ENCODE data around the gene HAAO. TPM values are rescaled to one million over a fixed set of nuclear protein-coding genes. Genes with fewer than 3 reads are reported as not detected.

HAAO gene
- total RNA-seq, 1 experiment from 2014 or later: 0.74 TPM

DNA sequence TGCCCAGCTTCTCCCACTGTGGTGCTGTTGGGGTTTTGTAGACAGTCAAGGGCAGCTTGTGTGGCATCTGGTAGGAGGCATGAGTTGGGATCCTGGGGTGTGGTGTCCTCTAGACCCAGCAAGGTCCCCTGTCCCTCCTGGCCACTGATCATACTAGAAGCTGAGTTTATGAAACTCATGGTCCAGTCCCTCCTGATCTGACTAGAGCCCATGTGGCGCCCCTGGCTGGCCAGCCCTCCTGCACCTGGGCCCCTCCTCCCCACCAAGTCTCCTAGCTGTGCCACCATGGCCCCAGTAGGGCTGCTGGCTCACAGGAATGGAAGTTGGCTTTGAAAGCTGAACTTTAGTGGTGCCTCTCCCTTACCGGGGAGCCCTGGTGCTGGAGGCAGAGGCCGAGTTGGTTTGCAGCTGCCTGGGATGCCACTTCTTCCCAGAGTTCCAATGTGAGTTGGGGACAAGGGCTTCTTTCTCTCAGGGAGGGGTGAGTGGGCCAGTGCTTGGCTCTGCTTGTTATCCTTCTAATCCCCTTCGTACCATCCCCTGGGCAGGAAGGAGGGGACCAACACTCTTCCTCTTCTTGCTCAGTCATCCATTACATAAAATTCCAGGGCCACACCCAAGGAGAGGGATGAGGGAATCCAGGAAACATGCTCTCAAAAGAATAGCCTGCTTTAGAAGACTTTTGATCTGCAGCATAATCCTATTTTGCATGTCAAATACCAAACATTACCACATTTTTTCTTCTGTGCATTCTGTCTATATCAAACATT, 37.5 kb upstream of the HAAO start:
- POLR2A ChIA-PET: no interaction called here
- no peak for DNase-seq (ENCODE audit: low read depth, low spot score)

DNA sequence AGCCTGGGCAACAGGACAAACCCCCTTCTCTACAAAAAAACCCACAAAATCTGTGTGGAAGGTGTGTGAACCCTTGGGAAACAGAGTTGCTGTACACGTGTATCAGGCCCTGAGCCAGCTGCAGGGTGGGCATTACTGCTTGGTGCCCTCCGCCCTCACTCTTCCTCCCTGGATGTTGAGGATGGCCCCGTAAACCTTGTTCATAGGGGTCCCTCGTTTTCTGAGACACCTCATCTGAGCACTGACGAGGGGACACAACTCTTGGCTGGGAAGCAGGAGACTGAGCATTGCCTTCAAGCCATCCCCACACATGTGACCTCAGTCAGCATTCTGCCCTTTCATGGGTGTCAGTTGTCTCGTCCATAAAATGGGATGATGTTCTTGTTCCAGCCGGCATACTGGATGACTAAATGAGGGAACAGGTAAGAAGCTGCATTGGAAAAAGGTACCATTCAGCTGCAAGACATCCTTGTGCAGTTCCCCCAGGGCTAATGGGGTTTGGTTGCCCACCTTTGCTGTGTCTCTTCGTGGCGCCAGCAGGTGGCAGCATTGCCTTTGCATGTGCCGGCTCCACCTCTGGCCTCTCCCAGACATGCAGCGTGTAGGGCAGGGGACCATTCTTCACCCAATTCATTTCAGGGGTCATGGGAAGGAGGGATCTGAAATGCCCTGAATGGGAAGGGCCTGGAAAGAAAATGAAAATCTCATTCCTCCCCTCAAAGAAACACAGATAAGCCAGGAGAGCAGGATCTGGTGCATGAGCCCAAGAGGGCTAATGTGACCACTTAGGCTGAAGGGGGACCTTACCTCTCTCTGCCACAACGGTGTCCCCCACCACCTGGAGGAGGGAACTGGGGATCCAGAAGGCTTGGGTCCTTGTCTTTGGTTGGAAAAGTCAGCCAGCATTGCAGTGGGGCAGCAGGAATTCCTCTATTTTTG, 36.4 kb upstream of the HAAO start:
- Histone ChIP-seq H3K27me3 (ENCODE audit: control insufficient read depth, insufficient read depth, low read length) (no peaks in the 10 kb centered on the region), H3K4me3 (ENCODE audit: low read depth in 2 of 2, low read length in 2 of 2) (no peak overlapping the region), H3K36me3 (ENCODE audit: control insufficient read depth, insufficient read depth, low read length) (no peaks in the 10 kb centered on the region), H3K9me3 (ENCODE audit: control insufficient read depth, insufficient read depth, low read depth, low read length) (no peaks in the 10 kb centered on the region), H3K4me1 (ENCODE audit: control insufficient read depth, insufficient read depth, low read length) (peaks cover 4% of the 10 kb centered on the region), H3K27ac (ENCODE audit: low read length) (no peak overlapping the region)
- ATAC-seq (peak; percentile 91), DNase-seq (ENCODE audit: low read depth, low spot score) (no peak)
- ChIA-PET CTCF (interaction anchor here (0.6 kb wide), 1 partner anchor 237 kb away, joined by 3 read pairs; no protein-coding TSS in a partner anchor), POLR2A (no interaction called here)
- no TSS peak for BruUV-seq (replicated peaks)
- in situ Hi-C loops (cut with HindIII; ENCODE audit: low pct_unique_long_range_greater_than_20kb, low sequenced_read_pairs) (no loop called here), intact Hi-C loops (cut with micrococcal nuclease; ENCODE audit: unreplicated experiment) (loop anchor here (5.0 kb wide), 1 partner anchor 399 kb away; the partner anchor contains the start of gene ZFP36L2)
- TF ChIP-seq, protein P1, sequence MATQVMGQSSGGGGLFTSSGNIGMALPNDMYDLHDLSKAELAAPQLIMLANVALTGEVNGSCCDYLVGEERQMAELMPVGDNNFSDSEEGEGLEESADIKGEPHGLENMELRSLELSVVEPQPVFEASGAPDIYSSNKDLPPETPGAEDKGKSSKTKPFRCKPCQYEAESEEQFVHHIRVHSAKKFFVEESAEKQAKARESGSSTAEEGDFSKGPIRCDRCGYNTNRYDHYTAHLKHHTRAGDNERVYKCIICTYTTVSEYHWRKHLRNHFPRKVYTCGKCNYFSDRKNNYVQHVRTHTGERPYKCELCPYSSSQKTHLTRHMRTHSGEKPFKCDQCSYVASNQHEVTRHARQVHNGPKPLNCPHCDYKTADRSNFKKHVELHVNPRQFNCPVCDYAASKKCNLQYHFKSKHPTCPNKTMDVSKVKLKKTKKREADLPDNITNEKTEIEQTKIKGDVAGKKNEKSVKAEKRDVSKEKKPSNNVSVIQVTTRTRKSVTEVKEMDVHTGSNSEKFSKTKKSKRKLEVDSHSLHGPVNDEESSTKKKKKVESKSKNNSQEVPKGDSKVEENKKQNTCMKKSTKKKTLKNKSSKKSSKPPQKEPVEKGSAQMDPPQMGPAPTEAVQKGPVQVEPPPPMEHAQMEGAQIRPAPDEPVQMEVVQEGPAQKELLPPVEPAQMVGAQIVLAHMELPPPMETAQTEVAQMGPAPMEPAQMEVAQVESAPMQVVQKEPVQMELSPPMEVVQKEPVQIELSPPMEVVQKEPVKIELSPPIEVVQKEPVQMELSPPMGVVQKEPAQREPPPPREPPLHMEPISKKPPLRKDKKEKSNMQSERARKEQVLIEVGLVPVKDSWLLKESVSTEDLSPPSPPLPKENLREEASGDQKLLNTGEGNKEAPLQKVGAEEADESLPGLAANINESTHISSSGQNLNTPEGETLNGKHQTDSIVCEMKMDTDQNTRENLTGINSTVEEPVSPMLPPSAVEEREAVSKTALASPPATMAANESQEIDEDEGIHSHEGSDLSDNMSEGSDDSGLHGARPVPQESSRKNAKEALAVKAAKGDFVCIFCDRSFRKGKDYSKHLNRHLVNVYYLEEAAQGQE (IDR thresholded peaks at IDR 0.05; ENCODE audit: insufficient read depth in 1 of 2, low read depth in 2 of 2, low read length in 1 of 2): no peak
- TF ChIP-seq, protein P2, sequence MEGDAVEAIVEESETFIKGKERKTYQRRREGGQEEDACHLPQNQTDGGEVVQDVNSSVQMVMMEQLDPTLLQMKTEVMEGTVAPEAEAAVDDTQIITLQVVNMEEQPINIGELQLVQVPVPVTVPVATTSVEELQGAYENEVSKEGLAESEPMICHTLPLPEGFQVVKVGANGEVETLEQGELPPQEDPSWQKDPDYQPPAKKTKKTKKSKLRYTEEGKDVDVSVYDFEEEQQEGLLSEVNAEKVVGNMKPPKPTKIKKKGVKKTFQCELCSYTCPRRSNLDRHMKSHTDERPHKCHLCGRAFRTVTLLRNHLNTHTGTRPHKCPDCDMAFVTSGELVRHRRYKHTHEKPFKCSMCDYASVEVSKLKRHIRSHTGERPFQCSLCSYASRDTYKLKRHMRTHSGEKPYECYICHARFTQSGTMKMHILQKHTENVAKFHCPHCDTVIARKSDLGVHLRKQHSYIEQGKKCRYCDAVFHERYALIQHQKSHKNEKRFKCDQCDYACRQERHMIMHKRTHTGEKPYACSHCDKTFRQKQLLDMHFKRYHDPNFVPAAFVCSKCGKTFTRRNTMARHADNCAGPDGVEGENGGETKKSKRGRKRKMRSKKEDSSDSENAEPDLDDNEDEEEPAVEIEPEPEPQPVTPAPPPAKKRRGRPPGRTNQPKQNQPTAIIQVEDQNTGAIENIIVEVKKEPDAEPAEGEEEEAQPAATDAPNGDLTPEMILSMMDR (IDR thresholded peaks at IDR 0.05): peak; percentile 95

More for the DNA sequence above, 37.5 kb upstream of the HAAO start:
- TF ChIP-seq SIN3A (IDR thresholded peaks at IDR 0.05; ENCODE audit: borderline replicate concordance, insufficient read depth, low read depth, low read length) (no peak), POLR2AphosphoS5 (IDR thresholded peaks at IDR 0.05; ENCODE audit: low read depth, low read length) (no peak), TCF7L2 (IDR thresholded peaks at IDR 0.05; ENCODE audit: low read depth, low read length) (no peak)
- TF ChIP-seq, protein P2 (IDR thresholded peaks at IDR 0.05): no peak
- TF ChIP-seq, protein P1 (IDR thresholded peaks at IDR 0.05; ENCODE audit: insufficient read depth in 1 of 2, low read depth in 2 of 2, low read length in 1 of 2): no peak
- intact Hi-C loops (cut with micrococcal nuclease; ENCODE audit: unreplicated experiment) (loop anchor here (5.0 kb wide), 1 partner anchor 397 kb away; the partner anchor contains the start of gene ZFP36L2), in situ Hi-C loops (cut with HindIII; ENCODE audit: low pct_unique_long_range_greater_than_20kb, low sequenced_read_pairs) (no loop called here)
- CTCF ChIA-PET: no interaction called here
- Histone ChIP-seq H3K27me3 (ENCODE audit: control insufficient read depth, insufficient read depth, low read length) (no peaks in the 10 kb centered on the region), H3K9me3 (ENCODE audit: control insufficient read depth, insufficient read depth, low read depth, low read length) (no peaks in the 10 kb centered on the region), H3K27ac (ENCODE audit: low read length) (no peak overlapping the region), H3K4me1 (ENCODE audit: control insufficient read depth, insufficient read depth, low read length) (peaks cover 4% of the 10 kb centered on the region), H3K36me3 (ENCODE audit: control insufficient read depth, insufficient read depth, low read length) (no peaks in the 10 kb centered on the region), H3K4me3 (ENCODE audit: low read depth in 2 of 2, low read length in 2 of 2) (no peak overlapping the region)
- no peak for ATAC-seq
- BruUV-seq (replicated peaks): no TSS peak
